Neuron (in vitro differentiated cells): Measurements from ENCODE around the gene RPS6KC1.
"Not testable (repeated sequence)": the region's sequence is repeated elsewhere in the genome, so short reads cannot be mapped to it uniquely, and the experiment has no call there.

Source experiments
- H2AFZ ChIP-seq: one replicate; pipeline ENCODE4 v1.6.1; 2013; ENCODE audit warnings: low read depth, mild to moderate bottlenecking, inconsistent platforms, low read length, moderate library complexity
- H3K27me3 ChIP-seq: one replicate; pipeline ENCODE4 v1.6.1; 2013; ENCODE audit warnings: low read length; ENCODE audit not compliant: insufficient read depth
- H3K36me3 ChIP-seq: one replicate; pipeline ENCODE4 v1.6.1; 2013; ENCODE audit warnings: low read length; ENCODE audit not compliant: insufficient read depth
- H3K4me1 ChIP-seq: one replicate; pipeline ENCODE4 v1.6.1; 2013; ENCODE audit warnings: low read length; ENCODE audit not compliant: insufficient read depth
- H3K4me3 ChIP-seq: 2 replicates; pipeline ENCODE4 v1.5.1; 2013; ENCODE audit warnings: mild to moderate bottlenecking, low read length, moderate library complexity
- H3K9me3 ChIP-seq: one replicate; pipeline ENCODE4 v1.6.1; 2013; ENCODE audit warnings: low read length

Gene RPS6KC1

GRCh38 chr1:213160442-213160841, 109.4 kb downstream of the RPS6KC1 start:
- H3K4me1 ChIP-seq, H3K4me3 ChIP-seq, H2AFZ ChIP-seq, H3K9me3 ChIP-seq, H3K36me3 ChIP-seq, H3K27me3 ChIP-seq: not testable (repeated sequence)

DNA sequence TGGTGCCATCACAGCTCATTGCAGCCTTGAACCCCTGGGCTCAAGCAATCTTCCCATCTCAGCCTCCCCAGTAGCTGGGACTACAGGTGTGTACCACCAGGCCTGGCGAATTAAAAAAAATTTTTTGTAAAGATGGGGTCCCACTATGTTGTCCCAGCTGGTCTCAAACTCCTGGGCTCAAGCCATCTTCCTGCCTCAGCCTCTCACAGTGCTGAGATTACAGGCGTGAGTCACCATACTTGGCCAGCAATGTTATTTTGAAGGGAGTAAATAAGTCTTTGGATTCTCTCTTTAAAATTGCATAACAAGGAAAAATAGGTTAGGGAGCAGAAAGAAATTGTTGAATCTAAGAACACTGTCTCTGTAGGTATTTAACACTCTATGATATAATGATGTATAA, 111.3 kb downstream of the RPS6KC1 start:
- H2AFZ ChIP-seq: no peak overlapping the region
- H3K9me3 ChIP-seq: no peaks in the 10 kb centered on the region
- H3K36me3 ChIP-seq: no peaks in the 10 kb centered on the region
- peaks cover 8% of the 10 kb centered on the region for H3K4me1 ChIP-seq
- no peak overlapping the region for H3K4me3 ChIP-seq
- H3K27me3 ChIP-seq: no peaks in the 10 kb centered on the region

- H3K4me1 ChIP-seq: peaks cover 8% of the 10 kb centered on the region
- no peaks in the 10 kb centered on the region for H3K27me3 ChIP-seq
- no peak overlapping the region for H2AFZ ChIP-seq
- H3K36me3 ChIP-seq: no peaks in the 10 kb centered on the region
- no peaks in the 10 kb centered on the region for H3K9me3 ChIP-seq
- H3K4me3 ChIP-seq: no peak overlapping the region
These were observed 111.8 kb downstream of the RPS6KC1 start for GRCh38 chr1:213162862-213163261.

DNA sequence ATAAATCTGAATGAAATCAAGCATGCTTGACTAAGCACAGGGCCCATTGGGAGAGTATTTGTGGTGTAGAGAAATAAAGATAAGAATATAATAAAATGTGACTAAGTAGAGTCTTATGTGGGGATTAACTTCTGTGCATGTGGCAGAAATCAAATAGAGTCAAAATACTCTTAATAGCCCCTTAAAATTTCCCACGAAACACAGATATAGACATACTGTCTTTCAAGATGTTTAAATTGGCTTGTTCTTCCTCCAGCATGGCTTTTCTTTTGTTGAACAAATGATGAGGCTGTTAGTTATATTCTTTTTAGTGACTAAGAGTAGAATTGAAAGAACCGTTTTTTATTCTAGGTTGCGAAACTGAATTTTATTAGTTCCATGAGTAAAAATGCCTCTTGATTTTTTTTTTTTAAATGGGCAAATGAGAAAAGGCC, 112.3 kb downstream of the RPS6KC1 start:
- no peaks in the 10 kb centered on the region for H3K27me3 ChIP-seq
- H2AFZ ChIP-seq: no peak overlapping the region
- H3K36me3 ChIP-seq: no peaks in the 10 kb centered on the region
- no peaks in the 10 kb centered on the region for H3K9me3 ChIP-seq
- peaks cover 8% of the 10 kb centered on the region for H3K4me1 ChIP-seq
- H3K4me3 ChIP-seq: no peak overlapping the region

- Histone ChIP-seq H2AFZ (no peak overlapping the region), H3K9me3 (no peaks in the 10 kb centered on the region), H3K4me1 (peaks cover 8% of the 10 kb centered on the region), H3K27me3 (no peaks in the 10 kb centered on the region), H3K4me3 (no peak overlapping the region), H3K36me3 (no peaks in the 10 kb centered on the region)
These were observed 113.5 kb downstream of the RPS6KC1 start for GRCh38 chr1:213164561-213164960.

- Histone ChIP-seq H3K36me3 (no peaks in the 10 kb centered on the region), H3K4me3 (no peak overlapping the region), H3K4me1 (peaks cover 8% of the 10 kb centered on the region), H3K27me3 (no peaks in the 10 kb centered on the region), H3K9me3 (no peaks in the 10 kb centered on the region), H2AFZ (no peak overlapping the region)
These were observed 115.8 kb downstream of the RPS6KC1 start for GRCh38 chr1:213166852-213167251.

GRCh38 chr1:213171711-213172110, 120.7 kb downstream of the RPS6KC1 start:
- no peak overlapping the region for H2AFZ ChIP-seq
- no peaks in the 10 kb centered on the region for H3K4me1 ChIP-seq

DNA sequence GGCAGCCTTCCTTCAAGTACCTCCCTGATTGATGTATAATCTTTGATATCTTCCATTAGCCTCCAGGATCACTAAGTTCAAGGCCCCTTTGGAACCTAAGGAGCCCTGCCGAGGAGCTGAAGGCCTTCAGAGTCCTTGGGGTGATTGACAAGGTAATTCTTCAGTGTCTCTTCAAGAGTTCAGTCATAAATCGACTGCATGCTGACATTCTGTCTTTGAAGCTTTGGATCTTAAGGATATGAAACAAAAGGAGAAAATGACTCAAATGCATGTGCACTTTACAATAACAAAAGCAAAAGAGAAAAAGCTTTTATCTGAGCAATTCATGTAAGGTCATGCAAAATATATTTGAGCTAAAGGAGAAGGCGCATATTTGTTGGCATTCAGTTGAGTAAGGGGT, 125.3 kb downstream of the RPS6KC1 start:
- no peaks in the 10 kb centered on the region for H3K4me1 ChIP-seq
- no peaks in the 10 kb centered on the region for H3K27me3 ChIP-seq
- no peak overlapping the region for H2AFZ ChIP-seq
- H3K9me3 ChIP-seq: peaks cover 2% of the 10 kb centered on the region
- no peak overlapping the region for H3K4me3 ChIP-seq
- peaks cover 2% of the 10 kb centered on the region for H3K36me3 ChIP-seq

More at GRCh38 chr1:213171711-213172110, 120.7 kb downstream of the RPS6KC1 start:
- no peak overlapping the region for H3K4me3 ChIP-seq
- peaks cover 2% of the 10 kb centered on the region for H3K9me3 ChIP-seq
- H3K36me3 ChIP-seq: no peaks in the 10 kb centered on the region
- H3K27me3 ChIP-seq: no peaks in the 10 kb centered on the region

GRCh38 chr1:213179784-213180183, 128.7 kb downstream of the RPS6KC1 start:
- H3K9me3 ChIP-seq: no peaks in the 10 kb centered on the region
- peaks cover 2% of the 10 kb centered on the region for H3K36me3 ChIP-seq
- no peaks in the 10 kb centered on the region for H3K4me1 ChIP-seq

DNA sequence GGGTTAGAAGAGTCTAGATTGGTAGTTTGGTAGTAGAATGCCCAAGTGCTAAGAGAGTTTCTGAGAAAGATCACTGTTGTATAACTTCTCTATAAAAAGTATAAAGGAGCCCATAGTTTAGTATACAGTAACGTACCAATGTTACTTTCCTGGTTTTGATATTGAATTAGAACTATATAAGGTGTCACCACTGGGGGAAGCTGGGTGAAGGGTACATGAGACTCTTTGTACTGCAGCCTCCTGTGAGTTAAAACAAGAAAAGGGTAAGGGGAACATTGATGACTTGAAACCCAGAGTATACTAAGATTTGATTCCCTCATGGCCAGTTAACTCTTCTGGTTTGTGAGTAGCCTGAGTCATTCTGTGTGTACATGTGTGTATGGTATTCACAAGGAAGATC, 129.8 kb downstream of the RPS6KC1 start:
- no peaks in the 10 kb centered on the region for H3K27me3 ChIP-seq
- H3K9me3 ChIP-seq: no peaks in the 10 kb centered on the region
- no peak overlapping the region for H3K4me3 ChIP-seq
- no peak overlapping the region for H2AFZ ChIP-seq
- peaks cover 2% of the 10 kb centered on the region for H3K36me3 ChIP-seq
- no peaks in the 10 kb centered on the region for H3K4me1 ChIP-seq

More at GRCh38 chr1:213179784-213180183, 128.7 kb downstream of the RPS6KC1 start:
- H3K4me3 ChIP-seq: no peak overlapping the region
- H3K27me3 ChIP-seq: no peaks in the 10 kb centered on the region
- H2AFZ ChIP-seq: no peak overlapping the region

DNA sequence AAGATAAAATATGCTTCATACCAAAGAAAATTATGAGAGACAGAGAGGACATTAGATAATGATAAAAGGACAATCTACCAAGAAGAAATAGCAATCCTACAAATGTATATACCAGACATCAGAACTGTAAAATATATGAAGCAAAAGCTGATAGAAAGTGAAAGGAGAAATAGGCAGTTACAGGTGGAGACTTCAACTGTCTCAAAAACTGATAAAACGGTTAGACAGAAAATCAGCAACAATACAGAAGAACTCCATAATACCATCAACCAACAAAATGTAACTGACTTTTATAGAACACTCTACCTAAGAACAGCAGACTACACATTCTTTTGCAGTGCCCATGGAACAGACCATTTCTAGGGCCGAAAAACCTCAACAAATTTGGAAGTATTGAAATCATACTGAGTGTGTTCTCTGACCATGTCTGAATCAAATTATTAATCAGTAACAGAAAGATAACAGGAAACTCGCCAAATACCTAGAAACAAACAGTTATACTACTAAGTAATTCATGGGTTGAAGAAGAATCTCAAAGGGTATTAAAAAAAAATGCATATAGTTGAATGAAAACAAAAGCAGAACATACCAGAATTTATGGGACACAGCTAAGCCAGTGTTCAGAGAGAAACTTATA, 132.1 kb downstream of the RPS6KC1 start:
- H3K9me3 ChIP-seq: peaks cover 2% of the 10 kb centered on the region
- H2AFZ ChIP-seq: no peak overlapping the region

DNA sequence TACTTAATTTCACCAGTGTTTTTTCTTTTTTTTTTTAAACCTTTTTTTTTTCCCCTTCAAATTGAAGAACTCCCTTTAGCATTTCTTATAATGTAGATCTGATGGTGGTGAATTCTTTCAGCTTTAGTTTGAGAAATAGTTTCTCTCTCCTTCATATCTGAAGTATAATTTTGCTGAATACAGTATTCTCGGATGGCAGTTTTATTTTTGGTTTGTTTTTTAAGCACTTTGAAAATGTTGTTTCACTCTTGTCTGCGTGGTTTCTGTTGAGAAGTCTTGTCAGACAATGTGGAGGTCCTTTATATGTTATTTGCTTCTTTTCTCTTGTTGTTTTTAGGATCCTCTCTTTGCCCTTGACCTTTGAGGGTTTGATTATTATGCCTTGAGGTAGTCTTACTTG, 135.1 kb downstream of the RPS6KC1 start:
- Histone ChIP-seq H3K4me1 (no peaks in the 10 kb centered on the region), H2AFZ (no peak overlapping the region), H3K9me3 (peaks cover 2% of the 10 kb centered on the region), H3K4me3 (no peak overlapping the region), H3K27me3 (no peaks in the 10 kb centered on the region), H3K36me3 (no peaks in the 10 kb centered on the region)

More for the DNA sequence above, 132.1 kb downstream of the RPS6KC1 start:
- Histone ChIP-seq H3K27me3 (no peaks in the 10 kb centered on the region), H3K4me1 (no peaks in the 10 kb centered on the region), H3K36me3 (peaks cover 2% of the 10 kb centered on the region), H3K4me3 (no peak overlapping the region)

DNA sequence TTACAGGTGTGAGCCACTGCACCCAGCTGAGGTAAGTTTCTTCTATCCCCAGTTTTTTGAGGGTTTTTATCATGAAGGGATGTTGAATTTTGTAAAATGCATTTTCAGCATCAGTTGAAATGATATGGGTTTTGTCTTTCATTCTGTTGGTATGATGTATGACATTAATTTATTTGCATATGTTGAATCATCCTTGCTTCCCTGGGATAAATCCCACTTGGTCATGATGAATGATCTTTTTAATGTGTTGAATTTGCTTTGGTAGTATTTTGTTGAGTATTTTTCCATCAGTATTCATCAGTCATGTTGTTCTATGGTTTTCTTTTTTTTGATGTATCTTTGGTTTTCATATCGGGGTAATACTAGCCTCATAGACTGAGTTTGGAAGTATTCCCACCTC, 141.0 kb downstream of the RPS6KC1 start:
- no peaks in the 10 kb centered on the region for H3K36me3 ChIP-seq

DNA sequence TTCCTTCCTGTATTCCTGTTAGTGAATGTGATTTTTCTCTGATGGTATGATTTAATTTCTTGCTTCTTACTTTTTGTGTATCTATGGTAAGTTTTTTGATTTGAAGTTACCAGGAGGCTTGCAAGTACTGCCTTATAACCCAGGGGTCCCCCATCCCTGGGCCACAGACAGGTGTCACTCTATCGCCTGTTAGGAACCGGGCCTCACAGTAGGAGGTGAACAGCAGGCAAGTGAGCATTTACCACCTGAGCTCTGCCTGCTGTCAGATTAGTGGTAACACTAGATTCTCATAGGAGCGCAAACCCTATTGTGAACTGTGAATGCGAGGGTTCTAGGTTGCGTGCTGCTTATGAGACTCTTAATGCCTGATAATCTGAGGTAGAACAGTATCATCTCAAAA, 143.3 kb downstream of the RPS6KC1 start:
- H3K4me3 ChIP-seq: no peak overlapping the region
- peaks cover 6% of the 10 kb centered on the region for H3K36me3 ChIP-seq

More for the DNA sequence above, 141.0 kb downstream of the RPS6KC1 start:
- no peak overlapping the region for H3K4me3 ChIP-seq
- H3K9me3 ChIP-seq: no peaks in the 10 kb centered on the region
- no peaks in the 10 kb centered on the region for H3K4me1 ChIP-seq
- H3K27me3 ChIP-seq: no peaks in the 10 kb centered on the region
- H2AFZ ChIP-seq: no peak overlapping the region

More for the DNA sequence above, 143.3 kb downstream of the RPS6KC1 start:
- Histone ChIP-seq H3K9me3 (peaks cover 1% of the 10 kb centered on the region), H3K4me1 (no peaks in the 10 kb centered on the region), H2AFZ (no peak overlapping the region), H3K27me3 (no peaks in the 10 kb centered on the region)
